SKM-1 treated with dmso at 0.1 percent for 144 hours (cell line): ENCODE data around the gene CD300LB.
"Not testable (repeated sequence)": the region's sequence is repeated elsewhere in the genome, so short reads cannot be mapped to it uniquely, and the experiment has no call there.

Experiments
- DNase-seq: peaks from one replicate; lab custom pipeline; 2025; ENCODE audit not compliant: unreplicated experiment; lab: John Stamatoyannopoulos, UW

The CD300LB gene

GRCh38 chr17:74531231-74531761 lies at the start of gene CD300LB:
Gene CD300LB, minus strand, starts transcription at chr17:74531475. Its CDS starts 125 bp downstream, at chr17:74531350.
- no peak for DNase-seq

- no peak for DNase-seq
These were observed 48.6 kb upstream of the CD300LB start for GRCh38 chr17:74579900-74580299.

- DNase-seq, result no peak
These were observed 47.7 kb upstream of the CD300LB start for GRCh38 chr17:74578979-74579378.

GRCh38 chr17:74574489-74575142 lies 43.3 kb upstream of the CD300LB start:
- DNase-seq, result no peak

- DNase-seq, result not testable (repeated sequence)
These were observed 42.4 kb upstream of the CD300LB start for GRCh38 chr17:74573635-74574034.

GRCh38 chr17:74573169-74573568 lies 41.9 kb upstream of the CD300LB start:
- DNase-seq, result no peak

GRCh38 chr17:74571621-74572270 lies 40.5 kb upstream of the CD300LB start:
- peak; percentile 8 for DNase-seq

- DNase-seq, result peak; percentile 74
These were observed 38.0 kb upstream of the CD300LB start for GRCh38 chr17:74569020-74570003.

- DNase-seq, result no peak
These were observed 37.0 kb upstream of the CD300LB start for GRCh38 chr17:74568106-74568873.

GRCh38 chr17:74567397-74567796 lies 36.1 kb upstream of the CD300LB start, which contains the start of gene CD300H:
Gene CD300H, minus strand, starts transcription at chr17:74567509.
- peak; percentile 39 for DNase-seq

GRCh38 chr17:74566132-74566753 lies 35.0 kb upstream of the CD300LB start:
- DNase-seq, result peak; percentile 12

- DNase-seq, result no peak
These were observed 33.9 kb upstream of the CD300LB start for GRCh38 chr17:74565126-74565525.

- no peak for DNase-seq
These were observed 32.1 kb upstream of the CD300LB start for GRCh38 chr17:74563358-74563757.

GRCh38 chr17:74561586-74561985 lies 30.3 kb upstream of the CD300LB start:
- DNase-seq, result no peak

GRCh38 chr17:74558882-74559519 lies 27.7 kb upstream of the CD300LB start:
- no peak for DNase-seq

- not testable (repeated sequence) for DNase-seq
These were observed 27.1 kb upstream of the CD300LB start for GRCh38 chr17:74558402-74558801.

- no peak for DNase-seq
These were observed 24.2 kb upstream of the CD300LB start for GRCh38 chr17:74555427-74555940.

- no peak for DNase-seq
These were observed 23.6 kb upstream of the CD300LB start for GRCh38 chr17:74554909-74555308.

- no peak for DNase-seq
These were observed 20.8 kb upstream of the CD300LB start for GRCh38 chr17:74552037-74552436.
